ENCODE results near the gene NFE2L1.

- TF ChIP-seq, protein P1, sequence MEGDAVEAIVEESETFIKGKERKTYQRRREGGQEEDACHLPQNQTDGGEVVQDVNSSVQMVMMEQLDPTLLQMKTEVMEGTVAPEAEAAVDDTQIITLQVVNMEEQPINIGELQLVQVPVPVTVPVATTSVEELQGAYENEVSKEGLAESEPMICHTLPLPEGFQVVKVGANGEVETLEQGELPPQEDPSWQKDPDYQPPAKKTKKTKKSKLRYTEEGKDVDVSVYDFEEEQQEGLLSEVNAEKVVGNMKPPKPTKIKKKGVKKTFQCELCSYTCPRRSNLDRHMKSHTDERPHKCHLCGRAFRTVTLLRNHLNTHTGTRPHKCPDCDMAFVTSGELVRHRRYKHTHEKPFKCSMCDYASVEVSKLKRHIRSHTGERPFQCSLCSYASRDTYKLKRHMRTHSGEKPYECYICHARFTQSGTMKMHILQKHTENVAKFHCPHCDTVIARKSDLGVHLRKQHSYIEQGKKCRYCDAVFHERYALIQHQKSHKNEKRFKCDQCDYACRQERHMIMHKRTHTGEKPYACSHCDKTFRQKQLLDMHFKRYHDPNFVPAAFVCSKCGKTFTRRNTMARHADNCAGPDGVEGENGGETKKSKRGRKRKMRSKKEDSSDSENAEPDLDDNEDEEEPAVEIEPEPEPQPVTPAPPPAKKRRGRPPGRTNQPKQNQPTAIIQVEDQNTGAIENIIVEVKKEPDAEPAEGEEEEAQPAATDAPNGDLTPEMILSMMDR (IDR thresholded peaks at IDR 0.05; ENCODE audit: low read depth, low read length), result no peak
- no peak for TF ChIP-seq EZH2phosphoT487 (IDR thresholded peaks at IDR 0.05; ENCODE audit: low read depth)
Observed at GRCh38 chr17:48006936-48007709, 41.0 kb upstream of the NFE2L1 start.

Data from OCI-LY3 (cell line).